DMS 273 (cell line): ENCODE results near the gene PCDH19.
"Not testable (repeated sequence)": the region's sequence is repeated elsewhere in the genome, so short reads cannot be mapped to it uniquely, and the experiment has no call there.

Experiments used
- DNase-seq: peaks from one replicate; lab custom pipeline; 2025; ENCODE audit not compliant: unreplicated experiment; lab: John Stamatoyannopoulos, UW

Gene PCDH19, protein sequence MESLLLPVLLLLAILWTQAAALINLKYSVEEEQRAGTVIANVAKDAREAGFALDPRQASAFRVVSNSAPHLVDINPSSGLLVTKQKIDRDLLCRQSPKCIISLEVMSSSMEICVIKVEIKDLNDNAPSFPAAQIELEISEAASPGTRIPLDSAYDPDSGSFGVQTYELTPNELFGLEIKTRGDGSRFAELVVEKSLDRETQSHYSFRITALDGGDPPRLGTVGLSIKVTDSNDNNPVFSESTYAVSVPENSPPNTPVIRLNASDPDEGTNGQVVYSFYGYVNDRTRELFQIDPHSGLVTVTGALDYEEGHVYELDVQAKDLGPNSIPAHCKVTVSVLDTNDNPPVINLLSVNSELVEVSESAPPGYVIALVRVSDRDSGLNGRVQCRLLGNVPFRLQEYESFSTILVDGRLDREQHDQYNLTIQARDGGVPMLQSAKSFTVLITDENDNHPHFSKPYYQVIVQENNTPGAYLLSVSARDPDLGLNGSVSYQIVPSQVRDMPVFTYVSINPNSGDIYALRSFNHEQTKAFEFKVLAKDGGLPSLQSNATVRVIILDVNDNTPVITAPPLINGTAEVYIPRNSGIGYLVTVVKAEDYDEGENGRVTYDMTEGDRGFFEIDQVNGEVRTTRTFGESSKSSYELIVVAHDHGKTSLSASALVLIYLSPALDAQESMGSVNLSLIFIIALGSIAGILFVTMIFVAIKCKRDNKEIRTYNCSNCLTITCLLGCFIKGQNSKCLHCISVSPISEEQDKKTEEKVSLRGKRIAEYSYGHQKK (N-terminal part only)

DNA sequence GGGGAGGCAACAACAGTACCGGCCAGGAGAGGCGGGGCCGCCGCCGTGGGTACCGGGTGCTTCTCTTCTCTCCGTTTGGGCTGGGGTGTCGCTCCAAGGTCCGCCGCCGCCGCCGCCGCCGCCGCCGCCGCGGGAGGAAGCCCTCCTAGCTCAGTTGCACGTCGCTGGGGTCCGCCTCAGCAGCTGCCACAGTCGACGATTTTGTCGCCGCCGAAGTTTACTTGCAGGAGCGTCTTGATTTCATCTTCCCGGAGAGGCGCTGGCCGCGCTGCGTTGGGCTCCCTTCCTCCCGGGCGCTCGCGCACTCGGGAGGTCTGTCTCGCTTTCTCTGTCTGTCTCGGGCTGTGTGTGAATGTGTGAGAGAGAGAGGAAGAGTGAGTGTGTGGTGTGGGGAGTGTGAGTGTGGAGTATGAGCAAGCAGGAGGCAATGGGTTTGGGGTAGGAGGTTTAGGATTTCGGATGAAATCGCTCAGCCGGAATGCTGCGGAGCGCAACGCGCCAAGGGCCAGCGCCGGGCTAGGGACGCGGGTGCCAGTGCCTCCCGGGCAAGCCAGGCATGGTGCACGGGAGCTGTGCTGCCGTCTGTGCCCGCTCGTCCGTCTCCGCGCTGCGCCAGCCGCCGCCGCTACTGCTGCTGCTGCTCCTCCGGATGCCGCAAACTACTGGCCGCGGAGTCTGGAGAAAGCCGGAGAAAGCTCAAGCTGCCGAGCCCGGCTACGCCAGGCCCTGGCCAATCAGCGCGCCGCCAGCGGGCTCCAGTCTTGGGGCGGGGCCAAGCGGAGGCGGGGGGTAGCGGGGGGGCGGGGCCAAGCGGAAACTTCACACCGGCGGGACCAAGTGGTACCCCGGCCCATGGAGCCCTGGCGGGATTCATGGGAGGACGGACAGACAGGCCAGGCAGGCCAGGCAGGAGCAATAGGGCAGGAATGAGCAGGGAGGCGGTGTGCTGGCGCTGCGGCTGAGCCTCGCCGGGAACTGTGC is at the start of gene PCDH19:
Gene PCDH19 (minus strand): TSS at position 664 of the 981 bp plus-strand sequence. CDS start 1,676 bp downstream, outside the sequence.
- DNase-seq: peak; percentile 91

DNA sequence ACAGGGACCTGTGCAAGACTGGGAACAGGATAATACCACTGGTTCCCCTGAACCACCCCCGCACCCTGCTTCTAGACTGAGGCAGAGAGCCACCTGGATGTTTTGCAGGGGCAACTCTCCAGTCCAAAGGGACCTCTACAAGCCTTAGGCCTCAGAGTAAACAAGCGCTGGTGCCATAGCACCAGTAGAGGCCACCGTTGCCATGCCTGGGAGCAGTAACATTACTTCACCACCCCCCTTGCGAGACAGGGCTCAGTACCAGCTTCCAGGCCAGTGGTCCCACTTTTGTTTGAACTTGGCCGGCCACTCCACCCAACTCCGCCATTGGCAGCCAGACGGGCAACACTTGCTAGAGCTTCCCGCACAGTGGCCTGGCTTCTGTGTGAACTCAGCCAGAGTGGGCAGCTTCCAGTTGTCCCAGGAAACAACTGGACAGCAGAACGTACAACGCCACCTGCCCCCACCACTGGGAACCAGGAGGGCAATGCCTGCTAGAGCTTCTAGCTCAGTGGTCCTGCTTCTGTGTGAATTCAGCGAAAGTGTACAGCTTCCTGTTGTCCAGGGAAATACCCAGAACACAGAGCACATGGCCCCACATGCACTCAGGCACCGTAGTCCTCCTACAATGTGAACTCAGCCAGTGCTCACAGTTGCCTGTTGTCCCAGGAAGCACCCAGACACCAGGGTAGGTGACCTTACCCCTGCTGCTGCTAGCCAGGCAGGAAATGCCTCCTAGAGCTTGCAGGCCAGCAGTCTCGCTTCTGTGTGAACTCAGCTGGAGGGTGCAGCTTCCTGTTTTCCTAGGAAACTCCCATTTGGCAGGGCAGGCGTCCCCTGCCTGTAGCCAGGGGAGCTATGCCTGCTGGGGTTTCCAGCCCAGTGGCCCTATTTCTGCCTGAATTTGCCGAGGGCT is 39.9 kb upstream of the PCDH19 start:
- DNase-seq: no peak

DNA sequence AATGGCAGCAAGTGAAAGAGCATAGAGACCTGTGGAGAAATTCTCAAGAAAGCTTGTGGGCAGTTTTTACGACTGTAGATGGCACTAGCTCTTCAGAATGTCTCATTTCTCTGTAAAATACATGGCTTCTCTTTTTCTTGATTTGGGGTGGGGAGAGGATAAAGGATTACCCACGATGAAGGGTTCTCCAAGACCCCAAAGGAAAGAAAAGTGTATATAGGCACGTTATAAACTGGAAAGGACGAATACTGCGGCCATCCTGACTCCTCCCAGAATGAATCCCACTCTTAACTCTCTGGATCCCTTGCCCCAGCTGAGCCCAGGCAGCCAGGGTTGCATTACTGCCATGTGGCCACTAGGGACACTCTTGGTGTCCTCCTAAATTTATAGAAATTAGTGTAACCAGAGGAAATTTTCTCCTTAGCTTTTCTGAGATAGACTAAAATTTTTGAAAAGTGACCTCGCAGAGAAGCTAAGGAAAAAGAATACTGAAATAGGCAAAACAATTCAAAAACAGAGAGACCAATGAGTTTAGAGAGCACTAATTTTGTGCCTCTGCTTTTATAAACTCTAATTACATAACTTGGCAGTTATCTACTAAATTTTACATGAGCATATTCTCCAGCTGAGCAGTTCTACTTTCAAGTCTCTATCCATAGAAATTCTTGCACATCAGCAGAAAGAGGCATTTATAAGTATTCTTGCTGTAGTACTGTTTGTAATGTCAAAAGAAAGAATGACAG is 37.8 kb upstream of the PCDH19 start:
- DNase-seq: peak; percentile 82

DNA sequence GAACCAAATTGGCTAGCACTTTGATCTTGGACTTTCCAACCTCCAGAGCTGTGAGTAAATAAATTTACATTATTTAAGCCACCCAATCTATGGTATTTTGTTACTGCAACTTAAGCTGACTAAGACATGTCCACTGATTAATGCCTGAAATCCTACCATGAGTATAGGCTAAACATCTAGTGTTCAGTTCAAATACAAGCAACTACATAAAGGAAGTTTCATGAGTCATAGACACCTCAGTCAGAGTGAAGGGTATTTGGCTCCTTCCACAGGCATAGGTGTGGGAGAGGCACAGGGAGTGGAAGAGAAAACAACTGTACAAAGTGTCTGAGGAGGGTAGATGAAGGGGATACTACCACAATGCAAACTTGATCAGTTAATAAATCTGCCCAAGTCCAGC is 35.5 kb upstream of the PCDH19 start:
- no peak for DNase-seq

DNA sequence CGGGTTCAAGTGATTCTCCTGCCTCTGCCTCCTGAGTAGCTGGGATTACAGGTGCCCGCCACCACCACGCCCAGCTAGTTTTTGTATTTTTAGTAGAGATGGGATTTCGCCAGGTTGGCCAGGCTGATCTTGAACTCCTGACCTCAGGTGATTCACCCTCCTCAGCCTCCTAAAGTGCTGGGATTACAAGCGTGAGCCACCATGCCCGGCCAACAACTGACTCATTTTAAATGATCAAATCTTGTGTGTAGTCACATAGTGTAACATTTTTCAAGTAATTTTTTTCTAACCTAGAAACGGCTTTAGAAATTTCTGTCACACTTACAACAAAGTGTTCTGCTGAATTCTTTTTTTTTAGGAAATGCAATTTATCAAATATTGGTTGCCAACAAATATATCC is 31.2 kb upstream of the PCDH19 start:
- DNase-seq: not testable (repeated sequence)

DNA sequence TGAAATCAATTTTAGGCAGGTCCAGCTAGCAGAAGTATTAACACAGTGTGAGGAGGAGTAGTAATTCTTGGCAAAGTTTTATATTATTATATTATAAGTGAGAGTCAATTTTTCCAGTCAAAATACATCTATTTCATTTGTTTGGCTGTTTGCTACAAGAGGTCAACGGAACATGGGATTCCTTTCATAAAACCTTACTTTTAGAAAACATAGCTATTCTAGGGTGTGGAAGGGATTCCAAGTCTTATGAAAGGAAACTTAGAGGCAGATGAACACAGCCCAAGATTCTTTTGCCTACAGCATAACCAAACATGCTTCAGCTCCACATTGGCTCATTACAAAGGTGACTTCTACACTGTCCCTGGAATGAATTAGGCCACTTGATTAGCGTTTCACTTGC is 29.9 kb upstream of the PCDH19 start:
- no peak for DNase-seq

DNA sequence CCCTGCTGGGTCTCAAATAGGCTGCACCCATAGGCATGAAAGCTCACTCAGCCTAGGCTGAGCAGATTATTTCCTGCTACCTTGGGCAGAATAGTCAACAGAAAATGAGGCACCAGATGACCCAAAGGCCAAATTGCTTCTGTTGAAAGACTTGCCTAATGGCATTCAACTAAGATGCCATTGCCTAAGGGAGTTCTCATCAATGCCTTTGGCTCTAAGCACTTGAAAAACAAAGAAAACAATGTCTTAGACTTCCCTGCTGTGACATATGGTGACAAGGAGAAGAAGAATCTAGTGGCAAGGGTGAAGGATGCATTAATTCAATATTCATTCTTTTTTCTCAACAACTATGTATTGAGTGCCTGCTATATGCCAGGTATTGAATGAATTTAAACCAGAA is 25.7 kb upstream of the PCDH19 start:
- no peak for DNase-seq

DNA sequence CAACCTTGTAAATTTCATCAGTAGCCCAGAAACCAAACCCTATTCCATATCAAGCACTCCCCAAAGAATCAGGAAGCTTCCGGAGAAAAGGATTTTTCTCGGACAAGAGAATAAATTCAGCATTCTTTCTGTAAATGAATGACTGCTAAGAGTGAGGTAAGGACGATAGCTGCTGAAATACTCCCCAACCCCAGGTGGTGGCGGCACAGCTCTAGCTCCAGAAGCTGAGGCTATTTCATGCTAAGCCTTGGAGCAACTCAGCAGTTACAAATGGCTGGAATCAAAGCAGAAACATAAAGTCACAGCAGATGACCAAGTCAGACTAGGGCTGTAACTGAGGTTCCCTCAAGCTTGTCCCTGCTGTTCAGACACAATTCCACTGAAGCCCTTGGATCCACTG is 13.9 kb upstream of the PCDH19 start:
- peak; percentile 35 for DNase-seq

DNA sequence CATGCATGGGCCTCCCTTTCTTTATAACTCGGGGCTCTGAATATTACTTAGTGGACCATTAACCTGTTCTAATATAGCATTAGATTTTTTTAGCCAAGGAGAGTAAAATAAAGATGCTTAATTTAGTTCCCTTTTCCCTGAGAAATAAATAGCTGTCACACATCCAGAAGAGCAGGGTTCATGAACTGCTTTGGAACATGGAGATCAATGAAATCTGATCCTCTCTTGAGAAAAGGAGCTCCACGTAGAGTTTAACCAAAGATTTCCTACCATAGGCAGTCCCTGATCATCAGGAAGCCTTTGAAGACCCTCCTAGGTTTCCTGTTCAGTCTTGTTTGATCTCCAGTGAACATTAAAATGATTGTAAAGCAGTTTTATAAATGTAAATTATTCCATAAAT is 8.5 kb upstream of the PCDH19 start:
- no peak for DNase-seq

DNA sequence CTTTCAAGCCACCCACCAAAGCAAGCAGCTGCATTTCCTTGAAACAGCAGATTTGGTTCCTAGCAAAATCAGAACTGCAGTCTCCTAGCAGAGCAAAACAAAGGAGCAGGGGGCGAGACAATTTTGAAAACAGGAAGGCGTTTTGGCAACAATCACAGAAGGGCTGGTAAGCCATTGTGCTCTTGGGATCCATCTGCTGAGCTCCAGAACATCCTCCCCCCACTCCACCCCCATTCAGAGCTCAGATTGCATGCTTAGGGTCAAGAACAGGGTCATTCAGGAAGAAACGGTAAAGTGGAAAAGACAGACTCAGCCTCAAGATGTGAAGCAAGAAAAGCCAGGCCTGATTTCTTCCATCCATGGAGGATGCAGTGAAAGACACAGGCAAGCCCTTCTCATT is 7.6 kb upstream of the PCDH19 start:
- DNase-seq: peak; percentile 24

DNA sequence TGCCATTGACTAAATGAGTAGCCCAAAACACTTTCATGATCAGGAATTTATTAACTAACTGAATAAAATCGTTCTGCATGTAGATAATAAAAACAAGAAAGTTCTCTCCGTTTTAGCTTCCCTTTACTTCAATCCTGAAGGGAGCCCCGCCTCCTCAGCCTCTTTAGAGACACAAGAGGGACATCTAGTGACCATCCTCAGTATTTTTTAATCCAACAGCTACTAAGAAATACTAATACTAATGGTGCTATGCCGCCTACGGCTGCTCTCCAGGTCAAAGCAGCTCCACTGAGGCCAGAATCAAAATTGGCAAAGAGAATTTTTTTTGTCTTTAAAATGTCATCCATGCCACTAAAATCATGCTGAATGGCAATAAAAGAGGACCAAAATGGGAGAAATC is 3.2 kb upstream of the PCDH19 start:
- DNase-seq: peak; percentile 88

DNA sequence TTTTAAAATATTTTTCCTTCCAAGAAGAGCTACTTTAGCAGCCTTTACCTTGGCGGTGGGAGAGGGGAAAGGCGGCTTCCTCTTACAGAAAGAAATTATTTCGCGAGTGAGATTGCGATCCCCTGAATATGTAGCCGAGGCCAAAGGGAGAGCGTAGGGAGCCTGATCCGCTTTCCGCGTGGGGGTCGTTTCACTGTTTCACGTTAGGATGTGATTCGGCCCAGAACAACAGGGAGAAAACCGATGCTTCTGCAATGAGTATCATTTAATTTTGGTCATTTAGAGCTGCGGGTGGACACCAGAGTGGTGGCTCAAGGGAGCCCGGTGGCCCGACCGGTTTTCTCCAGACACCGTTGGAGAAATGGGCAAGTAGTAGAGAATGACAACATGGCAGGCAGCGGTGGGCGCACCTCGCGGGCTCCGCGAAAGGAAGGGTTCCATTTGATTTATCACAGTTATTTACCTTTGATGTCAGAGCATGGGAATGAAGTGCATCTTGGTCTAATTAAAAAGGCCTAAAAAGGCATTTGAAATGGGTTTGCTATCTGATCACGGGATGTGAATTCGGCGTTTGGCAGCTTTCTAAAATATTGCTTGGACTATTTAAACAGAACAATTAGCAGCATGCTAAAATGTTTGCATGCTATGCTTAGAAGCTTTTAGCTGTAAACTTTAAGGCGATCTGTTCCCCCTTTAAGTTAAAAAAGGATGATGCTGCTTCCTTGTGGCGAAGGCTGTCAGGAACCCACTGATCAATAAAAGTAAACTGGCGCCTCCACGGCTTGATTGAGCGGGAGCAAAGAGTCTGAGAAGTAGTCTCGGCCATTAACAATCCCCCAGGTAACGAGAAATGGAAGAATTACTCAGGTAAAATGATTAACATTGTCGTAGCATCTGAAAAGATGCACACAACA is 2.0 kb upstream of the PCDH19 start:
- DNase-seq: no peak

DNA sequence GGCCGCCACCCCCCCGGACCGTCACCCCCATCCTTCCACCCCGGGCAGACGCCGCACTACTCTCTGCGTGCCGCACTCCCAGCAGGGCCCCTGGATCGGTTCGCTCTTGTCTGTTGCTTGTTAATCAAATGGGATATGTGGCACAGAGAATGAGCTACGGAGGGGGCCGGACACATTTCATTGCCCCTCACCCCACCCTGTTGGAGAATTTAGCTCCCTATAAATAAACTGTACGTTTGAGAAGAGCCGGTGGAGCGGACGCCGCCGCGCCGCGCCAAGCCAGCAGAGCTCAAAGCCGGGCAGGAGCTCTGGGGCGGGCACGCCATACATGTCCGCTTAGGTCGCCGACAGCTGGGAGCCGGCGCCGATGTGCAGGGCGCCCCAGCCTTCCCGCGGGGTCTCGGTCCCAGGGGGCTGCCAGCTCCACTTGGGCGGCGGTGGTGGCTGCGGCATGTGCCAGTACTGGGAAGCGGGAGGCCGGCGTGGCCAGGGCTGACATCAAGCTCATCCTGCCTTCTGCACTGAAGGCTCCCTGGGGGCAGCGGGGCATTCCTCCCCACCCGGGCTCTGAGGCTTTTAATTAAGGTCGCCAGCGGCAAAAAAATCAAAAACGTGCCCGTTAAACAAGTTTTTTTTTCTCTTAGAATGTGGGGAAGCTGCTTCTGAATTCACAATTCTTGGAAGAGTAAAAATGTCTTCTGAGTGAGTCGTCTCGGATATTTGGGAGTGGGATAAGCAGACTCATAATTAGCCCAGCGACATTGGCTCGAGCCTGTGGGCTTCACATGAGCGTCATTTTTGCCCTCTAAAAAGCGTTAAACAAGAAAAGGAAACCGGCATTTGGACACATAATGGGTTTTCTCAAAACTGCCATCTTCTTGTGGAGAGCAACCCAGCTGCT is 1.1 kb upstream of the PCDH19 start:
- DNase-seq: peak; percentile 53

DNA sequence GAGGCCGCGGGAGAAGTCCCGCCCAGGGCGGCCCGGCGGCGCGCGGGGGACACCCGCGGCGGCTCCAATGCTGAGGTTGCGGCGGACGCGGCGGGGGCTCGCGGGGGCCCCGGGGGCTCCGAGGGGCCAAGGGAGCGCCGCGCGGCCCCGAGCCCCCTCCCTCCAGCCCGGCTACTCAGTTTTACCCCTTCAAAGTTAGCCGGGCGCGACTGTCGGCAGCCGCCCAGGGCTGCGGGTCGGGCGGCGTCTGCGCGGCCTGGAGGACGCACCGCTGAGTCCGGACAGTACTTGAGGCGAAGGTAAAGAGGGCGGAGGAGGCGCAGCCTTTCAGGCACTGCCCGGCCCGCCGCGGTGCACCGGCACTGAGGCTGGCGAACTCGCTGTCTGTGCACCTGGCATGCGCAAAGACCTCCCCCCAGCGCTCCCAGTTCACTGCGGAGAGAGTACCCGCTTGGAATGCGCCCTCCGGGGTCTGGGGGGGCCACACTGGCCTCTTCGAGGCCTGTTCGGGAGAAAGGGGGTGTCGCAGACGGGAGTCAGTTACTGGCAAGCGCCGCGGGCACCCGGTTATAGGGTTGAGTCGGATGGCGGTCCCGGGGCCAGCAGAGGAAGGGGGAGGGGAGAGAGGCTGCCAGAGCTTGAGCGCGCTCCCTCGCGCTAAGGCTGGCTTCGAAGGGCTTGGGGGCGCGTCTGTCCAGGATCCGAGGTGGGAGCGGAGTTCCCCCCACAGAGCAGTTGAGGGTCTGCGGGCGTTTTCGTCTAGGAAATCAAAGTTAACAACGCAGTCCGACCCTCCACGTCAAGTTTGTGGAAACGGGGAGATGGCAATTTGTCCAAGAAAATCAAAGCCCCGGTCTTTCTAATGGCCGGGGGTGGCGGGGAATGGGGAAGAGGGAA is 1.1 kb downstream of the PCDH19 start:
- peak; percentile 42 for DNase-seq

DNA sequence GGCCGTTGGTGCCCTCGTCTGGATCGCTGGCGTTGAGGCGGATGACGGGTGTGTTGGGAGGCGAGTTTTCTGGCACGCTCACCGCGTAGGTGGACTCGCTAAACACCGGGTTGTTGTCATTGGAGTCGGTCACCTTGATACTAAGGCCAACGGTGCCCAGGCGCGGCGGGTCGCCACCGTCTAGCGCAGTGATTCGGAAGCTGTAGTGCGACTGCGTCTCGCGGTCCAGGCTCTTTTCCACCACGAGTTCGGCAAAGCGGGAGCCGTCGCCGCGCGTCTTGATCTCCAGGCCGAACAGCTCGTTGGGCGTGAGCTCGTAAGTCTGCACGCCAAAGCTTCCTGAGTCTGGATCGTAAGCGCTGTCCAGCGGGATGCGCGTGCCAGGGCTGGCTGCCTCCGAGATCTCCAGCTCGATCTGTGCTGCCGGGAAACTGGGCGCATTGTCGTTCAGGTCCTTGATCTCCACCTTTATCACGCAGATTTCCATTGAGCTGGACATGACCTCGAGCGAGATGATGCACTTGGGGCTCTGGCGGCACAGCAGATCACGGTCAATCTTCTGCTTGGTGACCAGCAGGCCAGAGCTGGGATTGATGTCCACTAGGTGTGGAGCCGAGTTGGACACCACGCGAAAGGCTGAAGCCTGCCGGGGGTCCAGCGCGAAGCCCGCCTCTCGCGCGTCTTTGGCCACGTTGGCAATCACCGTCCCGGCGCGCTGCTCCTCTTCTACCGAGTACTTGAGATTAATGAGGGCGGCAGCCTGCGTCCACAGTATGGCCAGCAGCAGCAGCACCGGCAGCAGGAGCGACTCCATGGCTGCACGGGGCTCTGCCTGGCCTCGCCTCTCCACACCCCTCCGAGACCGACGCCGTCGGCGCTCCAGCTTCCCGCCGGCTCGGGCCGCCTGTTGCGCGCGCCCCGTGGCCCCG is 2.0 kb downstream of the PCDH19 start:
- DNase-seq: peak; percentile 42
